DMS114 treated with DMSO at 0.1 percent for 48 hours (cell line): ENCODE data around the gene SLMAP.

Experiments
- DNase-seq: peaks from one replicate; lab custom pipeline; 2025; ENCODE audit not compliant: unreplicated experiment; lab: John Stamatoyannopoulos, UW

SLMAP gene

GRCh38 chr3:57746156-57747010 lies 9.7 kb upstream of the SLMAP start:
- no peak for DNase-seq

GRCh38 chr3:57749542-57749941 lies 6.6 kb upstream of the SLMAP start:
- DNase-seq = no peak

DNA sequence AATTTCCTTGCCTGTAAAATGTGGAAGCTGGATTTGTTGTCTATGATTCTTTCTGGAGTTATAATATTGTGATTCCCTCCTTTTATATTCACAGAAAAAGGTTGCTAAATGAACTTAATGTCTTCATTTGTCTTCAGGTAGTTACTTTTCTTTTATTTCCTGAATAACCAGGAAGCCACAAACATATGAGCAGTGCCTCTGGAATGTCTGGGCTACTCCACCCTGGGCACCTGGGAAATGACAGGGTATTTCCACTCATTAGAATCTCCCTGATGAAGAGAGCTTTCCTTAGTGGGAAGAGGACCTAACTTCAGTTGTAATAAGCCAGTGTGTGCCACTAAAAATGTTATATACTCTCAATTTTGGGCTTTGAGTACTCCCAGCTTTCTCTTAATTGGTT lies 3.8 kb upstream of the SLMAP start:
- DNase-seq = no peak

DNA sequence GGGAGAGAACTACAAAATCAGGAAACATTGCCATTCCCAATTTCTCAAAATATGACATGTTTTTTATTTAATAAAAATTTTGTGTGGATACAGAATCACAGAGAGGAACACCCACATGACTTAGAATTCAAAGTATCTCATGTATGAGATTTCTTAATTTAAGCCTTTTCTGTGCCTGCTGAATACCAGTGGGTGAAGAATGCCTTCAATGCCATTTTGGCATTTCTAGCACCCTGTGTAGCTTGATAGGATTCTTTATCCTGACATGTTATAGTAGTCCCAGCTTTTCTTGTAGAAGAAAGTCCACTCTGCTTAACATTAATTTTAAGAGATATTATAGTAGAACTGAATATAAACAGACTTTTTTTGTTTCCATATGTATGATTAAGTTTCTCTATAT lies 3.1 kb upstream of the SLMAP start:
- DNase-seq = no peak

- no peak for DNase-seq
Observed at GRCh38 chr3:57755368-57755675, 787 bp upstream of the SLMAP start.

DNA sequence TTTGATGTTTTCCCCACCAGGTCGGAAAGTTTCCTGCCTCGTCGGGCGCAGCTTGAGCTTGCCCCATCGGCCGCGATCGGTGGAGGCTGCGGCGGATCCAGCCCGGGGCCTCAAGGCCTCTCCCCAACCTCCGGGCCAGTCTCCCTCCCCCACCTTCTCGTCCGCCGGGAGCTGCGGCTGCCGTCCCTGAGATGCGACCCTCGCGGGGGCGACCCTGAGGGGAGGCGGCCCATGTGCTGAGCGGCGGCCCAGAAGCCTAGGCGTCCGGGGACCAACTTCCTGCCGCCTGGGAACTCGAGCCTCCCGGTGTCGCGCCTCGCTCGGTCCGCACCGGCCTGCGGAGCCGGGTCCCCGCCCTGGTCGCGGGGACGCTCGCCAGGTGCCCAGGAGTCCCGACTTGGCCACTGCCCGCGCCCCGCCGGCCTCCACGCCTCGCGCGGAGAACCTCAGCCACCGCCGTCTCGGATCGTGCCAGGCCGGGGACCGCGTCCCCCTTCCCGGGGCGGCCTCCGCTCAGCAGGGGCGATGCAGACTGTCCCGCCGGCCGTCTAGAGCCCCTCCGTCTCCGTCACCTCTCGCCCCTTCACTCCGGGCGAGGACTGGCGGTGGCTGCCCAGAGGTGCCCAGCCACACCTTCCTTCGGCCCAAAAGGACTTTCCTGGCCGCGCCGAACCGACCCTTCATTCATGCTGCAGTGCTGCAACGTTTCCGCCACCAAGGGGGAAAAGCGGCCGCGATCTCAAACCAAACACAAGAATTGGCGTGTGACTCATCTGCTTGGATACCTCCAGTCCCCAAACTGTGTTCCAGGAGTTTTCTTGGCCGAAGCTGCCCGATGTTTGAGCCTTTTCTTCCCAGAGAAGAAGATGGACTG lies 656 bp downstream of the SLMAP start:
- no peak for DNase-seq

DNA sequence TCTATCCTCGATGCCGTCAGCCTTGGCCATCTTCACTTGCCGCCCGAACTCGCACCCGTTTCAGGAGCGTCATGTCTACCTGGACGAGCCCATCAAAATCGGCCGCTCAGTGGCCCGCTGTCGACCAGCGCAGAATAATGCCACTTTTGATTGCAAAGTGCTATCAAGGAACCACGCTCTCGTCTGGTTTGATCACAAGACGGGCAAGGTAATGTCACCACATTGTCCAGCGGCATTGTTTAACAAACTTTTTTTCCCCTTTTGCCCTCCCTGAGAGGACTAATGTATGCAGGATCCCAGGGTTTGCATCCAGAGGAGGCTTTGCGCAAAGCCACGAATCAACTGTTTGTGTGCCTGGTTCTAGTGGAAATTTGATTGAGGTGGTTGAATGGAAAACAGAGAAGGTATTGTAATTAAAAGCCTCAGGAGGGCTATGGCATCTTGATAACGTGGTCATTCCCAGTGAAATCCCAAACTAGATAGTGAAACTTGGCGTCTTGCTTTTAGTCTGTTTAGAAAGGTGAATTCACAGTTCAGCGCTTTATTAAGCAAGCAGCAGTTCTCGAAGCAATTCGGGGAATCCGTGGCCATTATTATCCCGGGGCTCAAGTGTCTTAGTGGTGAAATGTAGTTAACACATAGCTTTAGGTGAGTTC lies 1.7 kb downstream of the SLMAP start:
- DNase-seq = no peak

DNA sequence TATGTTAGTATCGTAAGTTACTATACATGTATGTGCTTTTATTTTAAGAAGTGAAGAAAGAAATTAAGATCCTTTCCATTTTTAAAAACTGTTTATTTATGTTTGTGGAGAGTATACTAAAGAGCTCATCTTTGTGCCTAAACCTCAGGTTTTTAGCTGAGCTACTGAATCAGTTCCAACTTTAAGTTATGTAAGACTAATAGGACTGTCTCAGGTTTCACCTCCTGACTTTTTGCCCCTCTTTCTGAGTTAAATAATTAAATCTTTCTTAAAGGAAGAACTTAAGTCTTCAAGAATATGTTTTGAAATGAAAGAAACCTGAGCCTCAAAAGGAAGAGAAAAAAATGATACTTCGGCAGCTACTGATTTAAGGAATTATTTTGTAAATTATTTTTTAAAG lies 2.6 kb downstream of the SLMAP start:
- DNase-seq = no peak

DNA sequence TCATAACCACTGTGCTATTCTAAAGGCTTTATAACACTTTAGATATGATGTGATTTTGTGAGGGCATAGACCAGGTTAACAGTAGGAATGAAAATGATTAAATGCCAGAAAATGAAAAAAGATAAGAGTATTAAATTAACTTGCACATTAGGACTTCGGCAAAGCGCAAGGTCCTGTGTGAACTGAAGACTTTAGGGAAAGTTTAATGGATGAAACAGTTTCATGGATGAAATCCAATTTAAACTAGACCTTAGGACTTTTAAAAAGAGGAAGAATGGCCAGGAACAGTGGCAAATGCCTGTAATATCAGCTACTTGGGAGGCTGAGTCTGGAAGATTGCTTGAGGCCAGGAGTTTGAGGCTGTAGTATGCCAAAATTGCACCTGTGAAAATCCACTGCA lies 8.7 kb downstream of the SLMAP start:
- DNase-seq = no peak

- DNase-seq = no peak
Observed at GRCh38 chr3:57768595-57768994, 12.5 kb downstream of the SLMAP start.

- no peak for DNase-seq
Observed at GRCh38 chr3:57770009-57770827, 14.1 kb downstream of the SLMAP start.

DNA sequence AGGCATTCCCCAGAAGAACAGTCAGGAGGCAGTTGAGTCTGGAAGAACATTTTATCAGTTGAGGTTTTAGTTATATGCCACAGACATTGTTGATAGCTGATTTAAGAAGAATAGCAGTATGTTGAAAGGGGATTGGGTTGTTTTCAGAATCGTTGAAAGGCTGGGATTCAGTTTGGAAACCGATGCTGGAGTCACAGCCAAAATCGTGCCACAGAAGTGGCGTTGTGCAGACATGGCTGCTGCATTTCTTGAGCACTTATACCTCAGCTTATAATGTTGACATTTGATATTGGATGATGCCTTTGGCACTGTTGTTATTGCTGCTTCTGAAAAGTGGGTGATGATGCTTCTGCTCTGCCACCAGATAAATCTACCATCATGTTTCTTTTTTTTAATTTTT lies 16.1 kb downstream of the SLMAP start:
- DNase-seq = no peak

GRCh38 chr3:57777774-57778173 lies 21.7 kb downstream of the SLMAP start:
- DNase-seq = no peak

GRCh38 chr3:57778494-57778893 lies 22.4 kb downstream of the SLMAP start:
- no peak for DNase-seq

DNA sequence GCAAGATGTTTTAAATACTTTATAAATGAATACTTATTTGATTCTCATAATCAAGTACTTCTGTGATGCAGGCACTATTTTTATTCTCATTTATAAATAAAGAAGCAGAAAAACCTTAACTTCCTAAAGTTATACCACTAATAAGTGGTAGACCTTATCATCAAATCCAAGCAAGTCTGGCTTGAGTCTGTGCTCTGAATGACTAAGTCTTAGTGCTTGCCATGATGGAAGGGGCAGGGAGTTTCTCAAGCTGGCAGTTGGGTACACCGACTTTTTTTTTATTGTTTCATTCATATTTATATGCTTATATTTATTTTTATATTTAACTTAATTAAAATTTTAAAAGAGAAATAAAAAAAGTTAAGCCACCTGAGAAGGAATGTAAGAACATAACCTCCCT lies 23.6 kb downstream of the SLMAP start:
- no peak for DNase-seq

DNA sequence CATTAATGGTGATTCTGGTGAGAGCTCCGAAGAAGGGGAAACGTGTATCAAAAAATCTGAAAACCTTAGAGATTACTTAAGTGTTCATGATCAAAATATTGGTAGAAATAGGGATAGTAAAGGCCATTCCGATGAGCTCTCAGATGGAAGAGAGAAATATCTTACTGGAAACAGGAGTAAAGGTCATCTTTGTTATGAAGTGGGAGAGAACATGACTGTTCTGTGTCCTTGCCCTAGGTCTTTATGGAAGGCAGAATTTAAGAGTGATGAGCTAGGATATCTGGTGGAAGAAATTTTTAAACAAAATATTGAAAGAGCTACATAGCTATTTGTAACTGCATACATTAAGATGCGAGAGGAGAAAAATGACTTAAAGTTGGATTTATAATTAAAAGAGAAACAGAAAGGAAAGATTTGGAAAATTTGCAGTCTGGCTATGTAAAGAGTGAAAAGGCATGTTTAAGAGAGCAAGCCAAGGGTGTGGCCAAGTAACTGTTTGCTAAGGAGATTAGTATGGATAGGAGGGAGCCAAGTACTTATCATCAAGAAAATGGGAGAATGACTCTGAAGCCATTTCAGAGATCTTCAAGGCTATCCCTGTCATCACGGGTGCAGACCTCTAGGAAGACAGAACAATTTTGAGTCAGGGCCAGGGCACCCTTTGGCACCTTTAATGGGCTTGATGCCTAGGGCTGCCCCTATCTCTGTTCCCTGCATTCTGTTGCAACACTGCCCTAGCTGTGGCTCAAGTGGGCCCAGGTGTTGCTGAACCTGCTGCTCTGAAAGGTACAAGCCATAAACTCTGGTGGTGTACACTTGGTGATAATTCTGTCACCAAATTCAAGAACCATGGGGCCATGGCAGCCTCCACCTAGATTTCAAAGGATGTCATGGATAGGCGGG lies 27.3 kb downstream of the SLMAP start:
- no peak for DNase-seq

DNA sequence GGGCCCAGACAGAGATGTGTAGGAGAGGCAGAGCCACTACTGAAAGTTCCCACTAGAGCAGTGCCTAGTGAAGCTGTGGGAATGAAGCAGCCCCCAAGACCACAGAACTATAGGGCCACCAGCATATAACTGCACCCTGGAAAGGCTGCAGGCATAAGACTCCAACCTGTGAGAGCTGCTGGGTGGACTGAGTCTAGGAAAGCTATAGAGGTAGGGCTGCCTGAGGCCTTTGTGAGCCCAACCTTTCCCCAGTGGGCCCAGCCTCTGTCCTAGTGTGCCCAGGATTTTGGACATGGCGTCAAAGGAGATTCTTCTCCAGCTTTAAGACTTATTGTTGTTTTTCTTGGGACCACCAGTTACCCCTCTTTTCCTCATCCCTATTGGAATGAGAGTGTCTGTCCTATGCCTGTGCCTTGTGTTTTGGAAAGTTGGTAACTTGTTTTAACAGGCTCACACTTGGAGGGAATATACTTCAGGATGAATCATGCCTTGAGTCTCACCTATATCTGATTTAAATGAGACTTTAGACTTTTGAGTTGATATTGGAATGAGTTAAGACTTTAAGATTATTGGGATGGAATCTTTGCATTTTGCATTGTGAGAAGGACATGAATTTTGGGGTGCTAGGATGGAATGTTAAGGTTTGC lies 28.1 kb downstream of the SLMAP start:
- DNase-seq = no peak

GRCh38 chr3:57785446-57785845 lies 29.3 kb downstream of the SLMAP start:
- DNase-seq = no peak

DNA sequence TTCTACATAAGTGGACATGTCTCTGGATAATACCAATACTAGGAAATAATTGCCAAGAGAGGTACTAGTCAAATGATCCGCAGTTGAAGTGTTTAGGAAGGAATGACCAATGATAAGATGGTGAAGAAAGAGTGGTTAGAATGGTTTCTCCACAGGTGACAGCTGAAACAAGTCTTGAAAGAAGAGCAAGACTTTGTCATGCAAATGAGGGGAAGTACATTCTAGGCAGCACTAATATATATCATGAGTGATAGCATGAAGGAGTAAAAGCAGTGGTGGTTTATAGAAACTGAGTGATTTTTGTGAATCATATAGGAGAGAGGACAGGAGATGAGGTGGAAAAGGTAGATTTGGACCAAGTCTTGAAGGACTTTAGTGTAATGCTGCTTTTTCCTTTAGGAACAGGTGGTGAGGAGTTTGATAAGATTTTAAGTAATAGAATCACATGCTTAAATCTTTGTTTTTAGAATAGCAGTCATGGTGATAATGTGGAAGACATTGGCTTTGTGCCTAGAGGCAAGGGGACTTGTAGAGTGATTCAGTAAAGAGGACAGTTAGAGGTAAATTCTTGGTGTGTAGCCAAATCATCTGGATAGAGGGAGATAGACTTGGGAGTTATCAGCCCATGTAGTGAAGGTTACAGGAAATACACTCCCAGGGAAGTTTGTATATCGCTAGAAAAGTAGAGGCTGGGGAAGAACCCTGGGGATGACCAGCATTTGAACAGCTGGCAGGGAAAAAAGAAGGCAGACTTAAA lies 31.9 kb downstream of the SLMAP start:
- no peak for DNase-seq
